Right lobe of liver (tissue), 6 donors: ENCODE results near the gene POLR2L. TPM values are rescaled to one million over a fixed set of nuclear protein-coding genes. Genes with fewer than 3 reads are reported as not detected.

Experiments
- ATAC-seq, 4 donors: fragments of 200-7000 bp; cut with Tn5 transposase; one replicate each; pipeline ENCODE4 v1.9.1; 2020; ENCODE audit warnings: mild to moderate bottlenecking in 4 of 4, moderate library complexity in 4 of 4
- DNase-seq, 3 donors: peaks; one replicate each; pipeline ENCODE4 v3.0.0-alpha.2; 2020
- H3K27ac ChIP-seq, 3 donors: fragments of 200-600 bp; one replicate each; pipeline ENCODE4 v1.8.0; 2022
- H3K27me3 ChIP-seq, 2 donors: fragments of 200-600 bp; one replicate each; pipeline ENCODE4 v1.8.0; 2022
- H3K36me3 ChIP-seq, 4 donors: fragments of 200-600 bp; sonication (generic) in 1 of 4; one replicate each; pipeline versions ENCODE4 v1.5.1 to v1.8.0; 2017 to 2022; ENCODE audit warnings: control low read depth in 1 of 4
- H3K4me1 ChIP-seq, 4 donors: fragments of 200-600 bp; sonication (generic) in 1 of 4; one replicate each; pipeline versions ENCODE4 v1.5.1 to v1.8.0; 2017 to 2022; ENCODE audit warnings: control low read depth in 1 of 4
- H3K4me3 ChIP-seq, 3 donors: fragments of 200-600 bp; one replicate each; pipeline ENCODE4 v1.8.0; 2022
- H3K9me3 ChIP-seq, 4 donors: fragments of 200-600 bp; sonication (generic) in 1 of 4; one replicate each; pipeline versions ENCODE4 v1.5.1 to v1.8.0; 2017 to 2022; ENCODE audit warnings: control low read depth in 1 of 4
- CTCF ChIP-seq, 4 donors: fragments of 200-600 bp in 3 of 4; fragments of 450-650 bp in 1 of 4; IDR thresholded peaks; one replicate each; pipeline versions ENCODE4 v1.5.1 to v1.8.0; 2016 to 2022; ENCODE audit warnings: antibody characterized with exemption in 4 of 4, mild to moderate bottlenecking in 2 of 4
- POLR2A ChIP-seq: fragments of 450-650 bp; IDR thresholded peaks from one replicate; pipeline ENCODE4 v1.6.1; 2017; ENCODE audit warnings: antibody characterized with exemption, mild to moderate bottlenecking
- WGBS: methylation state at CpG from one replicate; pipeline ENCODE4 v1.1.6; 2018; ENCODE audit warnings: low coverage, low lambda C conversion rate; ENCODE audit not compliant: insufficient coverage; ENCODE audit errors: missing lambda C conversion rate; 5-methylcytosine and 5-hydroxymethylcytosine counted together
- intact Hi-C, 2 donors: fragments of 100-400 bp; cut with DNase I; formaldehyde crosslinking; loops; one replicate each; pipeline versions ENCODE4 v1.11.2 to v1.14.1; 2022
- total RNA-seq, 6 experiments: library from RNA; depleted of rRNA in 2 of 6; stranded (reverse); fragments of >200 nt in 2 of 6; fragmentation: NEBNext Ultra II Directional in 3 of 6; extraction: Animal tissue kit (Norgen Biotek cat#: 25700) in 3 of 6; gene quantifications; one replicate each; pipeline versions ENCODE4 v1.1.0 to v1.2.4, GENCODE V29; 2016 to 2023
- donor health status: DM: no; HTN: yes; CAD: no.
- donor health status: DM: no; HTN: no; CAD: no.
- donor health status: DM: no; HTN: no; CAD: no.
- donor health status: DM: no; HTN: yes; CAD: no.
- donor health status: DM: no; HTN: yes; CAD: no.

Gene POLR2L
- total RNA-seq, 6 experiments from 2014 or later = 34.5 to 88.1 (median 72.9) TPM

DNA sequence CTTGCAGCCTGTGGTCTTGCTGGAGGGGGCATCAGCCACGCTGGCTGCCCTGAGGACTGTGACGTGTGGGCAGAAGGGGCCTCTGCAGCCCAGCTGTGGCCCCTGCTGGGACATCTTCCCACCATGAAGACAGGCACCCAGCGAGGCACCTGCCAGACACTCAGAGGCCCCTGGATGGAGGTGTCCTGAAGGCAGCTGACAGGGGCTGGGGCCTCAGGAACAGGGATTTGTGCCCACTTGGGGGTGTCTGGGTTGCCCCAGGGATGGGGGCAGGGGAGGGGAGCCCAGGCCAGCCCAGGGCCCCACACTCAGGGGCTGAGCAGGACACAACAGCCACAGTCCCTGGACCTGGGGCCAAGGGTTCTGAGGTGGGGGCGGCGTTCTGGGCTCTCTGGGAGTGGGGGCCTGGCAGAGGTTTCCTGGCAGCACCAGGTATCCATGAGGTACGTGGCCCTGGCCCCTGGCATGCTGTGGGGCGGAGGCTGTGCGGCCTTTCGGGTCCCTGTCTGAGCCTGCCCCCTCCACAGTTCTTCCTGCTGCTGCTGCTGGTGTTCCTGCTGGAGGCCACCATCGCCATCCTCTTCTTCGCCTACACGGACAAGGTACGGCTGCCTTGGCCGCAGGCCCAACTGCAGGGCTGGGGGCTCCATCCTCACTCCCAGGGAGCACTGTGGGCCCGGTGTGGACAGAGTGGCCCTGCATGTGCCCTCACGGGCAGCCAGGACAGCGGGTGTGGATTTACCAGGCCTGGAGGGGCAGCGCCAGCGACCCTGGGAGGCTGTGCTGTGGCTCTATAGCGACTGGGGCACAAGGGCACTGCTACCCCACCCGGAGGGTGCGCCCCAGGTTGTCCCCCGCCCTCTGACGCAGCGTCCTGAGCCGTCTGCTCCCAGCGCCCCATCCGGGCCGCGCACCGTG, 21.8 kb upstream of the POLR2L start:
- H3K27ac ChIP-seq = no peak overlapping the region
- ATAC-seq = peak in 2 of 4 donors; percentile 3

DNA sequence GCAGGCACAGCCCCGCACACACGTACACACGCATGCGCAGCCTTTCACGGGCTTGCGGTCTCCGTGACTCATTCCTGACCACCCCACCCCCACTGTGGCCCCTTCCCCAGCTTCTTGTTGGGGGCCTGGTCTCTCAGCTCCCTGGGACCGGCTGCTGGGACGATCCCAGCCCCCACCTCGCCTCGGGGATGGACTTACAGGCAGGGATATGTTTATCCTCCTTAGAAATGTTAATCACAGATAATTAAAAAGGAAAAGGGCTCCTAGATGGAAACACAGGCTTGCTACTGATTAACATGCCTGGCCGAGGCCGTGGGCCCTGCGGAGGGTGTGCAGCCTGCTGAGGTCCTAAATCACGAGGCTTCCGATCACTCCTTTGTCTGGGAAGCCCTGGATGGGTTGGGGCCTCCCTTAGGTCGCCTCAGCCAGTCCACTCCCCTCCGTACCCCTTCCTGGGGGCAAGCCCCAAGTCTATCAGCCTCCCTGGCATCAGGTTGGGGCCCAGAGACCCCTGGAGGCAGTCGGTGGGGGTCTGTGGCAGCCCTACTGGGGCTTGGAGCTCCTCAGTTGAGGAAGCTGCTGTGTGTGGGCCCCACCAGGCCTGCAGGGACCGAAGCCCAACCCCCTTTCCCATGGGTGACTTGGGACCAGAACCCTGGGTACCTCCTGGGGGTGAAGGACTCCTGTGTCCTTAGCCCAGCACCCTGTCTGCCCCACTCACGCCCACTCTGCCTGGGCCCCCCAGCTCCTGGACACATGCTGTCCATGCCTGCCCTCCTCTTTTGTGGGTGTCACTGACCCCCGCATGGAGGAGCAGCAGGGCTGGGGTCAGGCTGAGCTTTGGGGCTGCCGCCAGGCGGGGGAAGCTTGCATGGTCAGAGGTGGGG, 20.9 kb upstream of the POLR2L start:
- Histone ChIP-seq H3K27ac (no peak overlapping the region), H3K36me3 (no peaks in the 10 kb centered on the region), H3K9me3 (no peaks in the 10 kb centered on the region), H3K4me1 (no peaks in the 10 kb centered on the region), H3K27me3 (no peaks in the 10 kb centered on the region), H3K4me3 (no peak overlapping the region)
- ATAC-seq (no peak), DNase-seq (no peak)
- 56% methylated on average over 3 of the region's 24 CpGs for WGBS
- TF ChIP-seq POLR2A = no peak
- no peak for TF ChIP-seq CTCF (IDR thresholded peaks at IDR 0.05)
- intact Hi-C loops = no loop called here

More for the DNA sequence above, 21.8 kb upstream of the POLR2L start:
- Histone ChIP-seq H3K9me3 (no peaks in the 10 kb centered on the region), H3K36me3 (no peaks in the 10 kb centered on the region), H3K4me3 (no peak overlapping the region), H3K27me3 (no peaks in the 10 kb centered on the region), H3K4me1 (no peaks in the 10 kb centered on the region)
- intact Hi-C loops = no loop called here
- peak in 1 of 3 donors; percentile 26 for DNase-seq
- no peak for TF ChIP-seq POLR2A
- TF ChIP-seq CTCF (IDR thresholded peaks at IDR 0.05) = no peak
- no CpG with 5 or more reads among the region's 31 CpGs for WGBS

GRCh38 chr11:862696-863022, 20.3 kb upstream of the POLR2L start:
- no peak overlapping the region for H3K4me3 ChIP-seq
- H3K4me1 ChIP-seq = no peaks in the 10 kb centered on the region
- no peak for ATAC-seq
- no peak for TF ChIP-seq CTCF (IDR thresholded peaks at IDR 0.05)
- TF ChIP-seq POLR2A = no peak
- WGBS = no CpG with 5 or more reads among the region's 12 CpGs
- DNase-seq = no peak
- no peaks in the 10 kb centered on the region for H3K9me3 ChIP-seq
- H3K27ac ChIP-seq = no peak overlapping the region
- H3K27me3 ChIP-seq = no peaks in the 10 kb centered on the region
- intact Hi-C loops = no loop called here
- no peaks in the 10 kb centered on the region for H3K36me3 ChIP-seq

GRCh38 chr11:862081-862661, 19.8 kb upstream of the POLR2L start:
- WGBS = 32% methylated on average over 3 of the region's 20 CpGs
- intact Hi-C loops = no loop called here
- Histone ChIP-seq H3K4me3 (no peak overlapping the region), H3K9me3 (no peaks in the 10 kb centered on the region), H3K36me3 (no peaks in the 10 kb centered on the region), H3K27me3 (no peaks in the 10 kb centered on the region), H3K27ac (no peak overlapping the region), H3K4me1 (no peaks in the 10 kb centered on the region)
- DNase-seq (no peak), ATAC-seq (peak in 1 of 4 donors; percentile 11)
- TF ChIP-seq POLR2A = no peak
- no peak for TF ChIP-seq CTCF (IDR thresholded peaks at IDR 0.05)
